ENCODE results near the gene ZNF174.

ZNF174 gene

GRCh38 chr16:3400779-3401688 lies at the start of gene ZNF174, which contains the start of gene ZSCAN32:
ZNF174 (plus strand) TSS chr16:3401215; CDS start chr16:3402005, 790 bp downstream.
ZSCAN32 (minus strand) TSS chr16:3401004; CDS start chr16:3397557, 3,447 bp downstream.
- DNase-seq: peak; percentile 99

GRCh38 chr16:3355589-3355988 lies 45.4 kb upstream of the ZNF174 start, which contains the start of gene OR2C1:
OR2C1 (plus strand) TSS chr16:3355889; CDS start chr16:3355941, 52 bp downstream.
- DNase-seq: no peak

GRCh38 chr16:3356118-3356517 lies 44.9 kb upstream of the ZNF174 start:
- DNase-seq: no peak

- no peak for DNase-seq
Observed at GRCh38 chr16:3358871-3359270, 42.1 kb upstream of the ZNF174 start.

- DNase-seq: no peak
Observed at GRCh38 chr16:3362931-3363330, 38.1 kb upstream of the ZNF174 start.

GRCh38 chr16:3363793-3364192 lies 37.2 kb upstream of the ZNF174 start:
- DNase-seq: no peak

- peak; percentile 97 for DNase-seq
Observed at GRCh38 chr16:3364774-3365427, 36.1 kb upstream of the ZNF174 start.

GRCh38 chr16:3369073-3369472 lies 31.9 kb upstream of the ZNF174 start:
- DNase-seq: no peak

- DNase-seq: no peak
Observed at GRCh38 chr16:3375680-3376079, 25.3 kb upstream of the ZNF174 start.

GRCh38 chr16:3377917-3378316 lies 23.1 kb upstream of the ZNF174 start:
- DNase-seq: no peak

- no peak for DNase-seq
Observed at GRCh38 chr16:3383045-3383448, 18.0 kb upstream of the ZNF174 start.

GRCh38 chr16:3388325-3388724 lies 12.7 kb upstream of the ZNF174 start:
- no peak for DNase-seq

- DNase-seq: no peak
Observed at GRCh38 chr16:3389663-3390338, 11.2 kb upstream of the ZNF174 start.

- no peak for DNase-seq
Observed at GRCh38 chr16:3400446-3400778, 603 bp upstream of the ZNF174 start.

GRCh38 chr16:3401719-3402397 lies 843 bp downstream of the ZNF174 start:
- no peak for DNase-seq

- no peak for DNase-seq
Observed at GRCh38 chr16:3408561-3409197, 7.7 kb downstream of the ZNF174 start.

GRCh38 chr16:3413730-3414379 lies 12.8 kb downstream of the ZNF174 start:
- DNase-seq: no peak

- peak; percentile 76 for DNase-seq
Observed at GRCh38 chr16:3431779-3432219, 30.8 kb downstream of the ZNF174 start.

GRCh38 chr16:3434373-3434772 lies 33.4 kb downstream of the ZNF174 start:
- DNase-seq: no peak

- DNase-seq: no peak
Observed at GRCh38 chr16:3439637-3440036, 38.6 kb downstream of the ZNF174 start.

All from T1000 (cell line).